Right ventricle myocardium inferior (tissue), 1 donor: ENCODE data around the gene LARP4B. TPM values are rescaled to one million over a fixed set of nuclear protein-coding genes. Genes with fewer than 3 reads are reported as not detected.

ENCODE experiments used
- ATAC-seq: fragments of 200-7000 bp; cut with Tn5 transposase; one replicate; pipeline ENCODE4 v1.9.1; 2020; ENCODE audit warnings: mild to moderate bottlenecking, moderate library complexity
- DNase-seq: peaks from one replicate; pipeline ENCODE4 v3.0.0; 2021; ENCODE audit errors: missing footprints
- intact Hi-C: fragments of 100-400 bp; cut with DNase I; formaldehyde crosslinking; loops from one replicate; pipeline ENCODE4 v1.11.0; 2022
- long read RNA-seq: library from polyadenylated mRNA; unstranded; transcript quantifications from one replicate; pipeline ENCODE4 v2.0.0, GENCODE V29; 2021
- total RNA-seq: library from RNA; stranded (reverse); fragmentation: NEBNext Ultra II Directional; extraction: Animal tissue kit (Norgen Biotek cat#: 25700); gene quantifications from one replicate; pipeline ENCODE4 v1.2.1, GENCODE V29; 2021
- donor health status: DM: no; HTN: yes; CAD: no; lungs with severe emphysema.

The LARP4B gene
- total RNA-seq = 58.9 TPM
- long read RNA-seq, full-length matches to known transcripts = 5 of 15 reads
- long read RNA-seq, partial matches to known transcripts = 3 of 15 reads
- long read RNA-seq, other reads (novel, unspliced or antisense) = 7 of 15 reads

GRCh38 chr10:931326-932318 lies at the start of gene LARP4B:
TSS of gene LARP4B (minus strand) at chr10:931705. CDS start at chr10:885721, 45,984 bp downstream.
- ATAC-seq (peak; percentile 100), DNase-seq (peak; percentile 99)
- intact Hi-C loops = loop anchor here (1.0 to 10.0 kb wide), 3 partner anchors 57 to 123 kb away; partner anchors contain the start of genes GTPBP4 and WDR37

DNA sequence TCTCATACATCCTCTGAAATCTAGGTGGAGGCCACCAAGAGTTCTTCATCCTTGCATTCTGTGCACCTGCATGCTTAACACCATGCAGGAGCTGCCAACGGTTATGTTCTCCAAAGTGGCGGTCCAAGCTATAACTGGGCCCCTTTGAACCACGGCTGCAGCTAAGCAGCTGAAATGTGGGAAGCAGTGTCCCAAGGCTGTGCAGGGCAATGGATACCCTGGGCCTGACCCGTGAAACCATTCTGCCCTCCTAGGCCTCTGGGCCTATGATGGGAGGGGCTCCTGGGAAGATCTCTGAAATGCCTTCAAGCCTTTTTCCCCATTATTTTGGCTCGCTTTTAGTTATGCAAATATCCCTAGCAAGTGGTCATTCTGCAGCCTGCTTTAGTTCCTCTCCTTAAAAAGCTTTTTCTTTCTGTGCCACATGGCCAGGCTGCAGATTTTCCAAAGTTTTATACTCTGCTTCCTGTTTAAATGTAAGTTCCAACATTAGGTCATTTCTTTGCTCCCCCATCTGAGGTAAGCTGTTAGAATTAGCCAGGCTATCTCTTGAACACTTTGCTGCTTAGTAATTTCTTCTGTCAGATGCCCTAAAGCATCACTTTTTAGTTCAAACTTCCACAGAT lies 49.1 kb upstream of the LARP4B start:
- no peak for ATAC-seq
- DNase-seq = no peak
- intact Hi-C loops = loop anchor here (10.0 kb wide), 1 partner anchor 166 kb away; no protein-coding TSS in a partner anchor

GRCh38 chr10:978826-979421 lies 47.4 kb upstream of the LARP4B start:
- ATAC-seq (no peak), DNase-seq (no peak)
- intact Hi-C loops = no loop called here

GRCh38 chr10:976316-976715 lies 44.8 kb upstream of the LARP4B start:
- intact Hi-C loops = no loop called here
- DNase-seq = no peak
- ATAC-seq = no peak

DNA sequence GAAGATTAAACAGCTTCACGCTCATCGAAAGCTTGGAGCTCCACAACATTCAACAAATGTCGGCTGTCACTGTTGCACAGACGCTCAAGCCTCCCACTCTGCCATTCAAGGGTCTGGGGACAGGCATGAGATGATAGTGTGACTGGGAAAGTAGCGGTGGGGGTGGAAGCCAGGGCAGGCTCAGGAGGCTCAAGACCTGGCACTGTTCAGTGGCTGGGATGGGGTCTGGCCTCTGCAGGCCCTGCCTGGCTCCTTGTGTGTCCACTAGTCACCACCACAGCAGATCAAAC lies 43.2 kb upstream of the LARP4B start:
- ATAC-seq (no peak), DNase-seq (no peak)
- intact Hi-C loops = no loop called here

- DNase-seq = no peak
Measured at GRCh38 chr10:974038-974784, 42.7 kb upstream of the LARP4B start.

GRCh38 chr10:972763-973162 lies 41.3 kb upstream of the LARP4B start:
- intact Hi-C loops = no loop called here
- ATAC-seq (no peak), DNase-seq (no peak)

More at GRCh38 chr10:974038-974784, 42.7 kb upstream of the LARP4B start:
- ATAC-seq = no peak
- intact Hi-C loops = no loop called here

DNA sequence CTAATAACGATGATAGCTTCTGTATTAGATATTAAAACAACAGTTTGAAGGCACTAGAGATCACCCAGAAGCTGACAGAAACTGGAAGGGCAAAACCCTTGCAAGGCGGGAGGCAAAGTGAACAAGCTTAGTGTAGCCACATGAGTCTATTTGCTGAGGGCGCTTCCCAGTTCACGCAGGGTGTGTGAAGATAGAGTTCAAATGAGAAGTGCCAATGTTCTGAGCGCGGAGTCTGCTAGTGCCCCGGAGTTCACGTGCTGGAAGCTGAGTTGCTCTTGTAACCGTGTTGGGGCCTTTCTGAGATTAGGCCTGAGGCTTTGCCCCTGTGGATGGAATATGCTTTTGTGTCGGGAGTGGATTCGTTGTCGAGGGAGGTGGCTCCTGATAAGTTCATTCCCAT lies 40.1 kb upstream of the LARP4B start:
- ATAC-seq = no peak
- intact Hi-C loops = no loop called here
- no peak for DNase-seq

GRCh38 chr10:971150-971542 lies 39.6 kb upstream of the LARP4B start:
- intact Hi-C loops = no loop called here
- DNase-seq (no peak), ATAC-seq (peak; percentile 59)

- DNase-seq = no peak
- intact Hi-C loops = no loop called here
- peak; percentile 29 for ATAC-seq
Measured at GRCh38 chr10:970311-971149, 39.0 kb upstream of the LARP4B start.

DNA sequence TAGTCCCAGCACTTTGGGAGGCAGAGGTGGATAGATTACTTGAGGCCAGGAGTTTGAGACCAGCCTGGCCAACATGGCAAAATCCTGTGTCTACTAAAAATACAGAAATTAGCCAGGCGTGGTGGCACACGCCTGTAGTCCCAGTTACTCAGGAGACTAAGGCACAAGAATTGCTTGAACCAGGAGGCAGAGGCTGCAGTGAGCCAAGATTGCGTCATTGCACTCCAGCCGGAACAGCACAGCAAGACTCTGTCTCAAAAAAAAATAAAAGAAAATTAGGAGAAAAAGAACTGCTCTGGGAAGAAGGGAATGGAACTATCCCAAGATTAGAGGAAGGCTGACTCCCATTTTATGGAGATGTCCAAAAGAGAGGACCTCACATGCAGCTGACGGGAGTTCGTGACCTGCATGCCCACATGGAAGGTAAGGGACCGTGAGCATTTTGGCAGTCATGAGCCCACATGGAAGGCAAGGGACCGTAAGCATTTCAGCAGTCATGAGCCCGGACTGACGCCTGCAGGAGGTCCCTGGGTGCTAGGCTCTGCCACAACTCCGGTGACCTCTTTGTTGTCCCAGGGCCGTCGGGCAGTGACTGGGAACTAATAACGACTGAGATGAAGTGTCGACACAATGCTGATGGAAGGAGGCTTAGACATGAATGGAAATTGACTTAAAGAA lies 38.1 kb upstream of the LARP4B start:
- DNase-seq (no peak), ATAC-seq (no peak)
- intact Hi-C loops = no loop called here

DNA sequence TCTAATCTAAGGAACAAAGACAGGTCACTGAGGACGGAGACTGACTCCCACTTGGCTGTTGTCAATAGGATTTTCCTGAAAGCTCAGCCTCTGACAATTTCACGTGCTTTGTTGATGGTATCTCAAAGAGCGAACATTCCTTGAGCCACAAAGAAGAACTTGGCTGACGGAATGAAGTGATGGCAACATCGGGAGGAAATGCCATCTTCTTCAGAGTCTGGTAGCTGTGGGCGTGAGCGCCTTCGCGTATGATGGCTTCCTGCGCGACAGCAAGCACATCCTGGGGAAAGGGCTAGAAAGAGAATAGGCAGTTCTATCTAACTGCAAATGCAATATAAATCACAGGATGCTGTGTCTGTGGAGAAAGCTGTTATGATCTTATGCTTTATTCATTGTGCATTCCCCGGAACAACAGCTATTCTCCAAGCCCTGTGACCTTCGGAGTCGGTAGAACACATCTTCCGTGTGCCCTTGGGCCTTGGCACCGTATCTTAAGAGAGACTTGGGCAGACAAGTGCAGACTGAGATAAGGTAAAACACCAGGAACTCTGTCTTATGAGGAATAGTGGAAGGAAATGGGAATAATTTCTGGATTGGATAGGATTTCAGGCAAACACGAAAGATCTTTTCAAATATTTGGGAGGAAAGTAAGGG lies 37.2 kb upstream of the LARP4B start:
- intact Hi-C loops = no loop called here
- DNase-seq (no peak), ATAC-seq (no peak)

DNA sequence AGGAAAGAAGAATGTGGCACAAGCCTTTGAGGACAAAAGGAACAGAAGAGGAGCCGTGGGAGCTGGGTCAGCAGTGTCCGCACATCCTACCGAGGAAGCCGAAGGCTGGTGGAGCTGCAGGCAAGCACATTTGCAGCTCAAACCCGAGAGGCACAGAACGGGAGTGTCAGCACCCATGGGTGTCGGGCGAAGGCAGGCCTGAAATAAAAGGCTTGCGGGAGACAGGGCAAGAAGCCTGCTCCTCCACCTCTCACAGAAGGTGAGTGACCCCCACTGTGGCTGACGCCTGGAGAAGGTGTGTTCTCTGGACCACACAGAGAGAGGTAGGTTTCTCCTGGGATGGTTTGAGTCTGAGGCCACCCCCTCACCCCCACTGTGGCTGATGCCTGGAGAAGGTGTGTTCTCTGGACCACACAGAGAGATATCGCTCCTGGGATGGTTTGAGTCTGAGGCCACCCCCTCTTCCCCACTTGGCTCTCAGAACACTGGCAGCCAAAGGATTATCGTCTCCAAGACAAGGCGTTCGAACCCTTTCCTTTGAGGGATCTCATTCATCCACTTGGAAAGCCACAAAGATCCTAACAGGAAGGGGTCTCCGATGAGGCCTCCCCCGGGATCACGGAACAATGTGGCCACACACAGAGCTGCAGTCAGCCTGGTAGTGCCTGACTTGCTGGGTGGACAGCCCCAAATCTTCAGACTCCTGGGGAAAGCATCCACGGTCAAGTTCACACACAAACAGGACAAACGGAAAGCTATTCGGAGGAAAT lies 35.1 kb upstream of the LARP4B start:
- ATAC-seq = no peak
- intact Hi-C loops = no loop called here
- DNase-seq = no peak

GRCh38 chr10:964988-965417 lies 33.5 kb upstream of the LARP4B start:
- ATAC-seq (no peak), DNase-seq (no peak)
- intact Hi-C loops = no loop called here

DNA sequence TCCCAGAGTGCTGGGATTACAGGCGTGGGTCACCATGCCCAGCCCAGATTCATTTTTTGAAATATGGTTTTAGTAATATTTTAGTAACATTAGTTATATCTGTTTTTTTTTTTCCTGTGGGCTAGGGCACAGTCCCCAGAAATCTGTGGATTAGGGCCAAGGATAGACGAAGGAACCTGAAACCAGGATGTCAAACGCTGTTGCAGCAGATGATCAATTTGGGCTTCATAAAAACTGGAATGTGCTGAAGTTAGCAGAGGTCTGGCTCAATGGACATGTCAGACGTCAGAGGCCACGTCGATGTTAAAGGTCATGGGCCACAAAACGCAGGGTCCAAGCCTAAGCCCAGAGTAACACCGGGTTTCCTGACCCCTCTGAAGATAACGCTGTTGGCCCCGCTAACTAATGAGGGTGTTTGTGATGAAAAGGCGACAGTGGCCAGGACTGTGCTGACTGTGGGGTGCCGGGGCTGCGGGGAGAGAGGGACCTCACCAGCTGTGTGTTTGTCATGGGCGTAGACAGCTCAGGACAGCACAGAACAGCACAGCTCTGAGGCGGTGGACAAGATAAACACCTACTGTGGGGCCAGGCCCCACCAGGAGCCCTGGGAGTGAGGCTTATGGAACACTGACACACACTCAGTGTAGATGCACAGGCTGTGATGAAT lies 32.9 kb upstream of the LARP4B start:
- no peak for DNase-seq
- no peak for ATAC-seq
- intact Hi-C loops = no loop called here

GRCh38 chr10:963655-964054 lies 32.1 kb upstream of the LARP4B start:
- DNase-seq (no peak), ATAC-seq (no peak)
- intact Hi-C loops = no loop called here
